Hepatocyte (in vitro differentiated cells): ENCODE data around the gene AGBL5. TPM values are rescaled to one million over a fixed set of nuclear protein-coding genes. Genes with fewer than 3 reads are reported as not detected.
A peak's percentile ranks its signal among the peaks of the same experiment; 100 is the strongest.

Experiments used
- DNase-seq: peaks from one replicate; pipeline ENCODE4 v3.0.0-alpha.2; 2016; ENCODE audit warnings: low spot score
- H2AFZ ChIP-seq: fragments of 200-600 bp; sonication (generic); 2 replicates; pipeline ENCODE4 v1.6.0; 2016; ENCODE audit warnings: antibody characterized with exemption, mild to moderate bottlenecking
- H3K27ac ChIP-seq: fragments of 200-600 bp; sonication (generic); 2 replicates; pipeline ENCODE4 v1.5.1; 2016; ENCODE audit warnings: mild to moderate bottlenecking
- H3K27me3 ChIP-seq: fragments of 200-600 bp; sonication (generic); 2 replicates; pipeline ENCODE4 v1.6.1; 2016
- H3K36me3 ChIP-seq: fragments of 200-600 bp; sonication (generic); replicated peaks from 2 replicates; pipeline ENCODE4 v1.5.1; 2016; ENCODE audit warnings: low read depth; ENCODE audit not compliant: insufficient read depth
- H3K4me1 ChIP-seq: fragments of 200-600 bp; sonication (generic); 2 replicates; pipeline ENCODE4 v1.5.1; 2016; ENCODE audit warnings: mild to moderate bottlenecking, moderate library complexity; ENCODE audit not compliant: insufficient read depth
- H3K4me2 ChIP-seq: fragments of 200-600 bp; sonication (generic); 2 replicates; pipeline ENCODE4 v1.6.0; 2016
- H3K4me3 ChIP-seq: fragments of 200-600 bp; sonication (generic); 2 replicates; pipeline ENCODE4 v1.5.1; 2016; ENCODE audit warnings: mild to moderate bottlenecking
- H3K79me2 ChIP-seq: fragments of 200-600 bp; sonication (generic); 2 replicates; pipeline ENCODE4 v1.6.0; 2017; ENCODE audit warnings: mild to moderate bottlenecking
- H3K9me2 ChIP-seq: fragments of 200-600 bp; sonication (generic); replicated peaks from 2 replicates; pipeline ENCODE4 v1.6.0; 2017; ENCODE audit warnings: mild to moderate bottlenecking; ENCODE audit not compliant: insufficient read depth
- H3K9me3 ChIP-seq: fragments of 200-600 bp; sonication (generic); 2 replicates; pipeline ENCODE4 v1.5.1; 2016; ENCODE audit warnings: low read depth, mild to moderate bottlenecking
- H4K20me1 ChIP-seq: fragments of 200-600 bp; sonication (generic); 2 replicates; pipeline ENCODE4 v1.6.0; 2016; ENCODE audit warnings: mild to moderate bottlenecking; ENCODE audit not compliant: insufficient read depth, poor library complexity, severe bottlenecking
- EZH2 ChIP-seq: fragments of 200-600 bp; sonication (generic); IDR thresholded peaks from 2 replicates; pipeline ENCODE4 v1.6.1; 2016; ENCODE audit warnings: antibody characterized with exemption, mild to moderate bottlenecking, borderline replicate concordance
- EZH2phosphoT487 ChIP-seq: fragments of 200-600 bp; sonication (generic); IDR thresholded peaks from one replicate; pipeline ENCODE4 v1.6.1; 2018; ENCODE audit warnings: antibody characterized with exemption, mild to moderate bottlenecking, low read depth, moderate library complexity; ENCODE audit not compliant: unreplicated experiment, severe bottlenecking
- WGBS: methylation state at CpG from one replicate; pipeline ENCODE4 v1.1.6; 2016; ENCODE audit warnings: low lambda C conversion rate; ENCODE audit errors: missing lambda C conversion rate; 5-methylcytosine and 5-hydroxymethylcytosine counted together
- polyA plus RNA-seq: library from polyadenylated mRNA; unstranded; fragments of >200 nt; fragmentation: Nextera tagmentation; extraction: Ambion mirVana; gene quantifications from 2 replicates; pipeline ENCODE4 v1.2.1, GENCODE V29; 2016
- total RNA-seq: library from RNA; depleted of rRNA; stranded (reverse); fragments of >200 nt; gene quantifications from 2 replicates; pipeline ENCODE4 v1.2.3, GENCODE V29; 2014
- TF ChIP-seq, protein P1 (sequence below): fragments of 200-600 bp; sonication (generic); IDR thresholded peaks from 2 replicates; pipeline ENCODE4 v1.5.1; 2016; ENCODE audit warnings: antibody characterized with exemption, mild to moderate bottlenecking; ENCODE audit not compliant: poor library complexity

The AGBL5 gene
- total and polyA plus RNA-seq, 2 experiments from 2014 or later, result 12.9 to 20.2 TPM

DNA sequence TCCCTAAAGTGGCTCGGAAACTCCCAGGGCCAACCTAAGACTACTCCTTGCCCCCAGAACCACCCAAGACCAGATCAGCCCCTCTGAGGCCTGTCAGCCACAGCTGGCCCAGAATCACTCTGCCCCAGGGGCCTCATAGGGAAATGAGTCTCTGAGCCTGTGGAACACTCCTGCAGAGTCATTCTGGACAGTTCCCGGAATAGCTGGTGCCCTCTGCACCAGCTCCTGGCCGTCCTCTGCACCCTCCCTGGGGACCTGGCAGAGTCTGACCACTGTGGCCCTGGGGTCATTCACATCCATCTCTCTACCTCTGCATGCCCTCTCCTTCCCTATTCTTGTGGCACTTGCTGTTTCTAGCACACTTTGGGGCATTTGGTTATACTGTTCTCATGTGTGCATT lies 33.3 kb upstream of the AGBL5 start:
- Histone ChIP-seq H3K9me2 (no peaks in the 10 kb centered on the region), H4K20me1 (no peaks in the 10 kb centered on the region), H3K27ac (no peak overlapping the region), H3K9me3 (no peaks in the 10 kb centered on the region), H3K27me3 (no peaks in the 10 kb centered on the region), H3K4me3 (no peak overlapping the region), H3K36me3 (no peaks in the 10 kb centered on the region), H3K4me2 (no peak overlapping the region), H2AFZ (no peak overlapping the region), H3K79me2 (no peaks in the 10 kb centered on the region), H3K4me1 (peaks cover 18% of the 10 kb centered on the region)
- DNase-seq, result no peak
- TF ChIP-seq EZH2 (no peak), EZH2phosphoT487 (no peak)
- TF ChIP-seq, protein P1, sequence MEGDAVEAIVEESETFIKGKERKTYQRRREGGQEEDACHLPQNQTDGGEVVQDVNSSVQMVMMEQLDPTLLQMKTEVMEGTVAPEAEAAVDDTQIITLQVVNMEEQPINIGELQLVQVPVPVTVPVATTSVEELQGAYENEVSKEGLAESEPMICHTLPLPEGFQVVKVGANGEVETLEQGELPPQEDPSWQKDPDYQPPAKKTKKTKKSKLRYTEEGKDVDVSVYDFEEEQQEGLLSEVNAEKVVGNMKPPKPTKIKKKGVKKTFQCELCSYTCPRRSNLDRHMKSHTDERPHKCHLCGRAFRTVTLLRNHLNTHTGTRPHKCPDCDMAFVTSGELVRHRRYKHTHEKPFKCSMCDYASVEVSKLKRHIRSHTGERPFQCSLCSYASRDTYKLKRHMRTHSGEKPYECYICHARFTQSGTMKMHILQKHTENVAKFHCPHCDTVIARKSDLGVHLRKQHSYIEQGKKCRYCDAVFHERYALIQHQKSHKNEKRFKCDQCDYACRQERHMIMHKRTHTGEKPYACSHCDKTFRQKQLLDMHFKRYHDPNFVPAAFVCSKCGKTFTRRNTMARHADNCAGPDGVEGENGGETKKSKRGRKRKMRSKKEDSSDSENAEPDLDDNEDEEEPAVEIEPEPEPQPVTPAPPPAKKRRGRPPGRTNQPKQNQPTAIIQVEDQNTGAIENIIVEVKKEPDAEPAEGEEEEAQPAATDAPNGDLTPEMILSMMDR, result no peak
- 88% methylated on average over 3 of the region's 3 CpGs for WGBS

DNA sequence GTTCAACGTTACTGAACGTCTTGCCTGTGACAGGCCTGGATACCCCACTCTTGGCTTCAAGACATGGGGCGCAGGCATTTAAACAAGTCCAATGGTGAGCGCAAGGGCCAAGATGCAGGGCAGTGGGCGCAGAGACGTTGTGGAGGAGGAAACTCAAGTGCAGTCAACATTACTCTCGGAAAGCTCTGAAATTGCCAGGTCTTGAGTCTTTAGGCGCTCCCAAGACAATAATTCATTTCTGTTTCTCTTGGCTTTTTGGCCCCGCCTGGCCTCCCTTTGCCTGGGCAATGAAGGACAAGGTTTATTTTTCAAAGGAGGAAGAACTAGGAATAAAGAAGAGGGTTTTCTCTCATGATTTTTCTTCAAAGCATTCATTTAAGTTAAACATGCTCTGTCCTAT lies 32.0 kb upstream of the AGBL5 start:
- H3K4me2 ChIP-seq, result peak overlapping the region; percentile 28
- H3K27ac ChIP-seq, result peak overlapping the region; percentile 26
- H2AFZ ChIP-seq, result no peak overlapping the region
- TF ChIP-seq EZH2phosphoT487, result no peak
- TF ChIP-seq, protein P1, result no peak
- TF ChIP-seq EZH2, result no peak
- WGBS, result 94% methylated on average over 9 of the region's 9 CpGs
- H3K27me3 ChIP-seq, result no peaks in the 10 kb centered on the region
- H3K79me2 ChIP-seq, result no peaks in the 10 kb centered on the region
- H3K9me3 ChIP-seq, result no peaks in the 10 kb centered on the region
- no peaks in the 10 kb centered on the region for H3K9me2 ChIP-seq
- no peaks in the 10 kb centered on the region for H3K36me3 ChIP-seq
- peaks cover 18% of the 10 kb centered on the region for H3K4me1 ChIP-seq
- H4K20me1 ChIP-seq, result no peaks in the 10 kb centered on the region
- DNase-seq, result no peak
- H3K4me3 ChIP-seq, result no peak overlapping the region

DNA sequence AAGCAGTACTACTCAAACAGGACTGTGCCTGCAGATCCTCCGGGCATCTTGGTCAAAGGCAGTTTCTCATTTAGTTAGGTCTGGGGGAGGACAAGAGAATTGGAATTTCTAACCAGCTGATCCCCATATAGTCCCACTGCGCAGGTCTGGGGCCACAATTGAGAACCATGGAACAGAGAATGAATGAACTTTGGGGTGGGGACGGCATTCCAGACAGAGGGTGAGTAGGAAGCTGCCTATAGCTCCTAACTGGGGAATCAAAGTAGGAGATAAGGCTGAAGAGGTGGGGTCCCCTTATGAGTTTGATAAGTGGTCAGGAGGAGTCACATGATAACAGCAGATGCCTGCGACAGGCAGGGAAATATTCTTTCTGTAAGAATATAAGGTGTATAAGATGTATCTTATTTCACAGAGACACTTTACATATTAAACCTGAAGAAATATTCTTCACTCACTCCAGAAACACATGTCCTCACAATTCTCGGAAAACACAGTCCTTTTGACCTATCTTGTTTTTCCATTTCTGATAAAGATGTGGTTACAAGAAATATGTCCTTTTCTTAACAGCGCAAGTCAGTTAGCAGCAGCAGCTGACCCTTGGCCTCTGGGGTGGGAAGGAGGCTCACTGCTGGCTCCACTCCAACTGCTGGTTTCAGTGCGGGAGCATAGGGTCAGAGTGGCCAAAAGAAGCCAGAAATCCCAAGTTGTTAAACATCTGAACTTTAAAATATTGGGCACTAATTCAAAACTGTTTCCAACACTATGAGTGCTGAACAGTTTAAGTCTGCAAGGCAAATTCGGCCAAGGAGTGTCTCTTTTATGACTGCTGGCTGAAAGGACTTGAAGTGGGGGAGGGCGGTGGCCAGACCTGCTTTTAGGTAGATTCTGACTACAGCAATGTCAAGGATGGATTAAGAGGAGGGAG lies 31.3 kb upstream of the AGBL5 start:
- Histone ChIP-seq H2AFZ (no peak overlapping the region), H3K27ac (peak overlapping the region; percentile 26), H4K20me1 (no peaks in the 10 kb centered on the region), H3K36me3 (no peaks in the 10 kb centered on the region), H3K9me2 (no peaks in the 10 kb centered on the region), H3K79me2 (no peaks in the 10 kb centered on the region), H3K27me3 (no peaks in the 10 kb centered on the region), H3K4me3 (no peak overlapping the region), H3K4me2 (peak overlapping the region; percentile 28), H3K4me1 (peaks cover 18% of the 10 kb centered on the region), H3K9me3 (no peaks in the 10 kb centered on the region)
- no peak for DNase-seq
- no peak for TF ChIP-seq EZH2phosphoT487
- TF ChIP-seq EZH2, result no peak
- TF ChIP-seq, protein P1, result no peak
- 61% methylated on average over 9 of the region's 9 CpGs for WGBS
